Esophagus (tissue), 2 donors: ENCODE results near the gene CDC42BPA. TPM values are rescaled to one million over a fixed set of nuclear protein-coding genes. Genes with fewer than 3 reads are reported as not detected.

ENCODE experiments used
- H3K27ac ChIP-seq, 2 donors: one replicate each; pipeline ENCODE4 v1.5.1; 2013; ENCODE audit warnings: low read depth in 2 of 2, mild to moderate bottlenecking in 2 of 2, inconsistent platforms in 1 of 2, low read length in 1 of 2, moderate library complexity in 1 of 2
- H3K27me3 ChIP-seq, 2 donors: one replicate each; pipeline ENCODE4 v1.6.1; 2013; ENCODE audit warnings: low read length in 2 of 2, control low read depth in 1 of 2, mild to moderate bottlenecking in 1 of 2; ENCODE audit not compliant: insufficient read depth in 2 of 2, control insufficient read depth in 1 of 2
- H3K36me3 ChIP-seq, 2 donors: one replicate each; pipeline ENCODE4 v1.6.1; 2013; ENCODE audit warnings: low read length in 1 of 2; ENCODE audit not compliant: control insufficient read depth in 2 of 2, insufficient read depth in 2 of 2
- H3K4me1 ChIP-seq, 2 donors: one replicate each; pipeline ENCODE4 v1.6.1; 2013; ENCODE audit warnings: low read length in 1 of 2; ENCODE audit not compliant: control insufficient read depth in 2 of 2, insufficient read depth in 2 of 2
- H3K4me3 ChIP-seq, 2 donors: one replicate each; pipeline ENCODE4 v1.5.1; 2013; ENCODE audit warnings: low read length in 2 of 2, mild to moderate bottlenecking in 2 of 2, low read depth in 1 of 2, moderate library complexity in 1 of 2
- H3K9me3 ChIP-seq, 2 donors: one replicate each; pipeline ENCODE4 v1.6.1; 2013; ENCODE audit warnings: mild to moderate bottlenecking in 2 of 2, low read depth in 1 of 2, low read length in 1 of 2, moderate library complexity in 1 of 2; ENCODE audit not compliant: control insufficient read depth in 2 of 2, insufficient read depth in 1 of 2
- WGBS, 2 donors: extraction: QIAGEN DNeasy Blood & Tissue Kit; methylation state at CpG; one replicate each; pipeline ENCODE4 v1.1.7; 2013; 5-methylcytosine and 5-hydroxymethylcytosine counted together
- polyA plus RNA-seq, 2 donors: library from polyadenylated mRNA; stranded (reverse); fragments of 200-250 nt; gene quantifications; one replicate each; pipeline ENCODE4 v1.2.3, GENCODE V29; 2013
- donor health status: healthy with polysubstance abuse.
- donor health status: Bipolar disorder and iron deficiency.

The CDC42BPA gene
- polyA plus RNA-seq, 2 donors, result 2.5 to 3.6 TPM

DNA sequence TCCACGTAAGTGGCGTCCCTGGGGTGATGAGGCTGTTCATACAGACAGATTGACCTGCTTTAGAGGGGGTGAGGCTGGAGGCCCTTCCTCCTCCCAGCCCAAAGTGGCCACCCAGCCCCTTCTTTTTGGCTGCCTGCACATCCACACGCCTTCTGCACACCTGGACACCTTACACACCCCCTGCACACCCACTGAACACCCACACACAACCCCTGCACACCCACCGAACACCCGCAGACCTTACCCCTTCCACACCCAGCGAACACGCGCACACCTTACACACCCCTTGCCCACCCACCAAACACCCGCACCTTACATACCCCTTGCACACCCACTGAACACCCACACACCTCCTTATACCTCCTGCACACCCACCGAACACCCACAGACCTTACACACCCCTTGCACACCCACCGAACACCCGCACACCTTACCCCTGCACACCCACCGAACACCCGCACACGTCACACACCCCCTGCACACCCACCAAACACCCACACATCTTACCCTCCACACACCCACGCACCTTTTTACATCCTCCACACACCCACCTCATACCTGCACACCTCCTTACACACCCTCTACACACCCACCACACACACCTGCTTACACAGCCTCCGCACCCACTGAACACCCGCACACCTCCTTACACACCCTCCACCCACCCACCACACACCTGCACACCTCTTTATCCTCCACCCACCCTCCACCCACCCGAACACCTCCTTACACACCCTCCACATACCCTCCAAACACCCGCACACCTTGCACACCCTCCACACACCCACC is 340.5 kb downstream of the CDC42BPA start:
- Histone ChIP-seq H3K36me3 (peaks cover 2 to 13% of the 10 kb centered on the region in 2 donors), H3K4me3 (no peak overlapping the region), H3K27me3 (no peaks in the 10 kb centered on the region), H3K4me1 (peaks cover 8 to 13% of the 10 kb centered on the region in 2 donors), H3K27ac (no peak overlapping the region), H3K9me3 (no peaks in the 10 kb centered on the region)
- WGBS, 2 donors, result 92 to 94% methylated on average over 19 to 20 of the region's 20 CpGs

GRCh38 chr1:226976978-226977642 is 341.2 kb downstream of the CDC42BPA start:
- Histone ChIP-seq H3K9me3 (no peaks in the 10 kb centered on the region), H3K27ac (no peak overlapping the region), H3K36me3 (peaks cover 0 to 11% of the 10 kb centered on the region in 2 donors), H3K27me3 (no peaks in the 10 kb centered on the region), H3K4me1 (peaks cover 9 to 14% of the 10 kb centered on the region in 2 donors), H3K4me3 (no peak overlapping the region)
- 91 to 92% methylated on average over 21 of the region's 21 CpGs for WGBS, 2 donors

DNA sequence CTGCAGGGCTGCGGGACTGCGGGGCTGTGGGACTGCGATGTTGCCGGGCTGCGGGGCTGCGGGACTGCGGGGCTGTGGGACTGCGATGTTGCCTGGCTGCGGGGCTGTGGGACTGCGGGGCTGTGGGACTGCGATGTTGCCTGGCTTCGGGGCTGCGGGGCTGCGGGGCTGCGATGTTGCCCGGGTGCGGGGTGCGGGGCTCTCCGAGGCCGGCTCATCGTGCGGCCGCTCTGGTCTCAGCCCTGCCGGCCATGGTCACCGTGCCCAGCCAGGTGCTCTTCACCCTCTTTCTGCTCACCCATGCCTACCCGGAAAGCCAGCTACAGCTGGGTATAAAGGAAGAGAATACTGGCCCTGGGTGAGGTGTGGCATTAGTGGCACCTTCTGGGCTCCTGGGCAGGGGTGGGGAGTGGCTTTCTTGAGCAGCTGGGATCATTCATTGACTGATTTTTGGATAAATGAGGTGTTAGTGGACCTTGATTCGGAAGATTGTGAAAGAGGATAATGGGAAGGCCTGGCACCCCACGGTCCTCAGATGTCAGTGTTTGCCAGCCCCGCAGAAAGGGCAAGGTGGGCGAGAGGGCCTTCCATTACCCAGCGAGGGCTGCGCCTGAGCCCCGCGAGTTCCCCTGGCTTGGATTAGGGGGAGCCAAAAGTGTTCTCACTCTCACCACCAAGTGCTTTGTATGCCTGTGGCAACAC is 341.9 kb downstream of the CDC42BPA start:
- H3K4me1 ChIP-seq, result peaks cover 9 to 14% of the 10 kb centered on the region in 2 donors
- no peaks in the 10 kb centered on the region for H3K9me3 ChIP-seq
- 96 to 97% methylated on average over 19 to 34 of the region's 34 CpGs for WGBS, 2 donors
- H3K4me3 ChIP-seq, result no peak overlapping the region
- H3K36me3 ChIP-seq, result peaks cover 0 to 10% of the 10 kb centered on the region in 2 donors
- H3K27me3 ChIP-seq, result no peaks in the 10 kb centered on the region
- no peak overlapping the region for H3K27ac ChIP-seq

DNA sequence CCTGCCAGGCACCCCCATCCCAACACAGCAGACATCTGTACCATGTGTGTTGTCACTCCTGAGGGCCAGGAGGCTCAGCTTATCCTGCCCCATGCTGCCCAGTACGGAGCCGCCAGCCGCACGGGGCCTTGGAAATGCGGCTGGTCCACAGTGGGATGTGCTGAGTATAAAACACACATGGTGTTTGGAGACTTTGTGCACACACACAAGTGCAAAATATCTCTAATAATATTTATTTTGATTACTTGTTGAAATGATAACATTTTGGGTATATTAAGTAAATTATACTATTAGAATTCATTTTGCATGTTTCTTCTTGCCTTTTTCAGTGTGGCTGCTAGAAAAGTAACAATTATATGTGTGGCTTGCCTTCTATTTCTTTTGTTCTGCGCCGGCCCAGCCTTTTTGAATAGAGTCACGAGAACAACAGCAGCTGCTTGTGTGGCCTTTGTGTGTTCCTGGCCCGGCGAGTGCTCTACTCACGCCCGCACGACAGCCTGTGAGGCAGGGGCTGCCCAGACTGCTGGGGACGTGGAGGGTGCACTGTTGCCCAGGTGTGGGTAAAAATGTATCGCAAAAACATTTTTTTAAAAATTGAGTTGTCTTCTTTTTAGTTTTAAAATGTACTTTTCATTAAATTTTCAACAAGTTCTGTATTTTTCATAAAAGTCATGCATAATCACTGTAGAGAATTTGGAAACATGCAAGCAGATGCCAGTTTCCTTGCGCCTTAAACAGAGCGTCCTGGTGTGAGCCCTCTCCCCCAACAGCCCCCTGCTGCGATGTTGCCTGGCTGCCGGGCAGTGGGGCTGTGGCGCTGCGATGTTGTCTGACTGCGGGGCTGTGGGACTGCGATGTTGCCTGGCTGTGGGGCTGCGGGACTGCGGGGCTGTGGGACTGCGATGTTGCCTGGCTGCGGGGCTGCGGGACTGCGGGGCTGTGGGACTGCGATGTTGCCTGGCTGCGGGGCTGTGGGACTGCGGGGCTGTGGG is 342.7 kb downstream of the CDC42BPA start:
- H3K27me3 ChIP-seq, result no peaks in the 10 kb centered on the region

GRCh38 chr1:226974544-226975258 is 343.6 kb downstream of the CDC42BPA start:
- Histone ChIP-seq H3K4me3 (no peak overlapping the region), H3K27ac (peak overlapping the region; percentile 81 to 88)
- 54 to 71% methylated on average over 14 of the region's 14 CpGs for WGBS, 2 donors

More for the DNA sequence above, 342.7 kb downstream of the CDC42BPA start:
- H3K9me3 ChIP-seq, result no peaks in the 10 kb centered on the region
- WGBS, 2 donors, result 81 to 92% methylated on average over 25 to 30 of the region's 32 CpGs
- H3K27ac ChIP-seq, result peak overlapping the region in 1 of 2 donors; percentile 81
- peaks cover 9 to 14% of the 10 kb centered on the region in 2 donors for H3K4me1 ChIP-seq
- H3K4me3 ChIP-seq, result no peak overlapping the region
- H3K36me3 ChIP-seq, result peaks cover 0 to 7% of the 10 kb centered on the region in 2 donors

DNA sequence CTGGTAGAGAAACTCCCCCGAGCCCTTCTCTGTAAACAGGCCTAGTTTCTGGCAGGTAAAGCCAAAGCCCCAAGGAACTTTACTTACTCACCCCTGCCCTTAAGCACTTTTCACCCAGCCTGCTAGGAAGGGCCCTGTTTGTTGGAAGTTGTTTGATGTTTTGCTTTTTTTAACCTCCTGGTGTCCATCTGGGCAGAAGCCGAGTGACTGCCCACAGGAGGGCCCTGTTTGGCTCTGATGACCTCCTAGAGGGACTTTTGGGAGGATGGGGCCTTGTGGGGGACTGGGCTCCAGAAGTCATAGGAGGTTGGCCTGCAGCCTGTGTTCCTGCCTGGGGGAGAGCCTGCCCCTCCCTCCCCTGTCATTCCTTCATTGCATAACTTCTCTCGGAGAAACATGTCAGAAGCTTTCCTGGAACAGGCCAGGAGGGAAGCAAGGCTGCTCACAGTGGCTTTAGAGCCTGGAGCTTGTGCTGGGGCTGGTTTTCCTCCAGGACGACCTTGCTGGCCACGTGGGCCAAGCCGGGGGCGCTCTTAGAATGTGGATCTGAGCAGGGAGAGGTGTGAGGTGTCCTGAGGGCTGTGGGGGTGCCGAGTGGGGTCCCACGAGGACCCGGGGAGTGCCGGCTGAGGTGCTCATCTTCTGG is 344.3 kb downstream of the CDC42BPA start:
- 38 to 42% methylated on average over 11 of the region's 11 CpGs for WGBS, 2 donors

More at GRCh38 chr1:226974544-226975258, 343.6 kb downstream of the CDC42BPA start:
- H3K9me3 ChIP-seq, result no peaks in the 10 kb centered on the region
- H3K27me3 ChIP-seq, result no peaks in the 10 kb centered on the region
- peaks cover 0 to 7% of the 10 kb centered on the region in 2 donors for H3K36me3 ChIP-seq
- H3K4me1 ChIP-seq, result peaks cover 9 to 14% of the 10 kb centered on the region in 2 donors

GRCh38 chr1:226973371-226973897 is 344.9 kb downstream of the CDC42BPA start:
- Histone ChIP-seq H3K9me3 (no peaks in the 10 kb centered on the region), H3K36me3 (peaks cover 0 to 5% of the 10 kb centered on the region in 2 donors), H3K4me3 (no peak overlapping the region), H3K27me3 (no peaks in the 10 kb centered on the region), H3K27ac (peak overlapping the region; percentile 81 to 88), H3K4me1 (peaks cover 9 to 16% of the 10 kb centered on the region in 2 donors)
- WGBS, 2 donors, result 74 to 81% methylated on average over 5 of the region's 5 CpGs

More for the DNA sequence above, 344.3 kb downstream of the CDC42BPA start:
- H3K4me3 ChIP-seq, result no peak overlapping the region
- peaks cover 9 to 14% of the 10 kb centered on the region in 2 donors for H3K4me1 ChIP-seq
- no peaks in the 10 kb centered on the region for H3K27me3 ChIP-seq
- peaks cover 0 to 5% of the 10 kb centered on the region in 2 donors for H3K36me3 ChIP-seq
- H3K27ac ChIP-seq, result peak overlapping the region; percentile 81 to 88
- no peaks in the 10 kb centered on the region for H3K9me3 ChIP-seq

DNA sequence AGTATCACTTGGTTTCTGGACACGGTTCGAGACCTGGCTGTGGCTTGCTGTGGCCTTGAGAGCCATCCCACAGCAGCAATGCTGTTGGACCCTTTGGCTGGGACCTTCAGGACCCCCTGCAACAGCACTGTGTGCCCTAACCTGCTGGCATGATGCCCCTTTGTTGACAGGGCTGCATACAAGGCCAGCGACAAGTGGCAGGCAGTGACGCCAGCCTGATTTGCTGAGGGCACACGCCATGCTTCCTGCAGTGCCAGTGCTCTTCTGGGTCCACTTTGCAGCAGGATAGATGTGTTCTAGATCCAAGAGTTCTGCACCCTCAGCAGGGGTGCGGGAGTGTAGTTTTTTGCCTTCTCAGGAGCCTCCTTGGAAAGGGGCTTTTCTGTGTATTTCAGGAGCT is 345.4 kb downstream of the CDC42BPA start:
- WGBS, 2 donors, result 78 to 91% methylated on average over 6 of the region's 6 CpGs

More for the DNA sequence above, 345.4 kb downstream of the CDC42BPA start:
- H3K4me1 ChIP-seq, result peaks cover 9 to 17% of the 10 kb centered on the region in 2 donors
- H3K27ac ChIP-seq, result peak overlapping the region; percentile 29 to 88
- no peak overlapping the region for H3K4me3 ChIP-seq
- no peaks in the 10 kb centered on the region for H3K9me3 ChIP-seq
- H3K36me3 ChIP-seq, result peaks cover 0 to 5% of the 10 kb centered on the region in 2 donors
- H3K27me3 ChIP-seq, result no peaks in the 10 kb centered on the region
